OCI-LY7 (cell line): ENCODE results near the gene ZNF771. TPM values are rescaled to one million over a fixed set of nuclear protein-coding genes. Genes with fewer than 3 reads are reported as not detected.

Experiments
- BruUV-seq: library from RNA; stranded (reverse); fragments of 400-500 nt; replicated peaks from 2 replicates; lab custom pipeline; 2021; lab: Mats Ljungman, UMichigan
- CTCF ChIA-PET: fragments of 300-600 bp; sonication (Branson Sonifier 250); formaldehyde crosslinking; loops from one replicate; lab custom pipeline; 2022; ENCODE audit warnings: antibody characterized with exemption; ENCODE audit not compliant: unreplicated experiment; lab: Charles Lee
- POLR2A ChIA-PET: fragments of 300-600 bp; sonication (Branson Sonifier 250); formaldehyde crosslinking; loops from one replicate; lab custom pipeline; 2022; ENCODE audit warnings: antibody characterized with exemption; lab: Charles Lee
- DNase-seq: peaks from one replicate; pipeline ENCODE4 v3.0.0-alpha.2; 2015; ENCODE audit warnings: low spot score
- H2AFZ ChIP-seq: fragments of 200-600 bp; sonication (generic), shearing (Covaris generic); 2 replicates; pipeline ENCODE4 v1.6.1; 2014; ENCODE audit warnings: mild to moderate bottlenecking, antibody characterized with exemption, low read length, moderate library complexity
- H3K27ac ChIP-seq: fragments of 200-600 bp; sonication (generic); 2 replicates; pipeline ENCODE4 v1.5.1; 2014; ENCODE audit warnings: mixed run types, low read depth, mild to moderate bottlenecking, moderate library complexity, low read length, inconsistent platforms; ENCODE audit not compliant: poor library complexity, severe bottlenecking
- H3K36me3 ChIP-seq: fragments of 200-600 bp; sonication (generic); 2 replicates; pipeline ENCODE4 v1.6.1; 2014; ENCODE audit warnings: mild to moderate bottlenecking, antibody characterized with exemption, low read length, moderate library complexity, mixed read lengths; ENCODE audit not compliant: insufficient read depth
- H3K4me1 ChIP-seq: fragments of 200-600 bp; sonication (generic); 2 replicates; pipeline ENCODE4 v1.5.1; 2014; ENCODE audit warnings: mild to moderate bottlenecking, low read length; ENCODE audit not compliant: insufficient read depth, poor library complexity, severe bottlenecking
- H3K4me2 ChIP-seq: fragments of 200-600 bp; sonication (generic); 2 replicates; pipeline ENCODE4 v1.6.1; 2014; ENCODE audit warnings: mild to moderate bottlenecking, low read length
- H3K4me3 ChIP-seq: fragments of 200-600 bp; sonication (generic); 2 replicates; pipeline ENCODE4 v1.5.1; 2014; ENCODE audit warnings: mild to moderate bottlenecking, low read depth, low read length; ENCODE audit not compliant: poor library complexity, severe bottlenecking
- H3K79me2 ChIP-seq: fragments of 200-600 bp; sonication (generic); 2 replicates; pipeline ENCODE4 v1.6.1; 2016; ENCODE audit warnings: low read depth, mild to moderate bottlenecking, low read length, moderate library complexity, mixed read lengths; ENCODE audit not compliant: insufficient read depth
- H3K9me2 ChIP-seq: fragments of 200-600 bp; sonication (generic); 2 replicates; pipeline ENCODE4 v1.6.1; 2016; ENCODE audit warnings: mild to moderate bottlenecking, low read length, mixed read lengths; ENCODE audit not compliant: insufficient read depth
- H3K9me3 ChIP-seq: fragments of 200-600 bp; sonication (generic); 2 replicates; pipeline ENCODE4 v1.6.1; 2014; ENCODE audit warnings: mild to moderate bottlenecking, mixed run types, low read length, mixed read lengths
- H4K20me1 ChIP-seq: fragments of 200-600 bp; sonication (generic); 2 replicates; pipeline ENCODE4 v1.6.1; 2014; ENCODE audit warnings: mild to moderate bottlenecking, antibody characterized with exemption, low read length, moderate library complexity, mixed read lengths; ENCODE audit not compliant: insufficient read depth
- CTCF ChIP-seq: fragments of 200-600 bp; sonication (generic); conservative IDR thresholded peaks from 2 replicates; pipeline ENCODE4 v1.5.1; 2014; ENCODE audit warnings: mild to moderate bottlenecking, antibody characterized with exemption, low read length, moderate library complexity, mixed read lengths
- EZH2phosphoT487 ChIP-seq: fragments of 200-600 bp; sonication (generic); IDR thresholded peaks from 2 replicates; pipeline ENCODE4 v1.6.1; 2018; ENCODE audit warnings: low read depth, borderline replicate concordance, mild to moderate bottlenecking, mixed run types, antibody characterized with exemption, low read length, moderate library complexity, mixed read lengths
- intact Hi-C: fragments of 100-400 bp; cut with micrococcal nuclease; formaldehyde crosslinking; loops from one replicate; pipeline ENCODE4 v1.10.0; 2022; ENCODE audit not compliant: unreplicated experiment
- total RNA-seq, 2 experiments: library from RNA; depleted of rRNA in 1 of 2; stranded (reverse); fragments of >200 nt in 1 of 2; shearing (Covaris generic) in 1 of 2; gene quantifications; 2 replicates each; pipeline ENCODE4 v1.2.3, GENCODE V29; 2014 to 2022

Gene ZNF771
- total RNA-seq, 2 experiments from 2014 or later = 6.4 to 10.8 TPM

- intact Hi-C loops = loop anchor here (1.0 to 10.0 kb wide), 3 partner anchors 17 to 384 kb away; partner anchors contain the start of genes HIRIP3, INO80E and ZNF48
- peaks cover 21% of the 10 kb centered on the region for H3K36me3 ChIP-seq
- no peak overlapping the region for H2AFZ ChIP-seq
- BruUV-seq = TSS peak; percentile 41
- TF ChIP-seq EZH2phosphoT487 (no peak), CTCF (no peak)
- H3K79me2 ChIP-seq = peaks cover 34% of the 10 kb centered on the region; the same call in 1 of the 2 replicates
- H3K4me1 ChIP-seq = peaks cover 52% of the 10 kb centered on the region
- H3K9me2 ChIP-seq = no peaks in the 10 kb centered on the region
- H4K20me1 ChIP-seq = no peaks in the 10 kb centered on the region
- H3K27ac ChIP-seq = peak overlapping the region; percentile 97
- peak; percentile 99 for DNase-seq
- H3K4me3 ChIP-seq = peak overlapping the region; percentile 74
- ChIA-PET POLR2A (interaction anchor here (0.7 to 2.8 kb wide), 2 partner anchors 7 to 19 kb away, joined by 5 to 10 read pairs; partner anchors contain the start of gene TBC1D10B), CTCF (interaction anchor here (0.6 kb wide), 1 partner anchor 246 kb away, joined by 5 read pairs; no protein-coding TSS in a partner anchor)
- H3K4me2 ChIP-seq = peak overlapping the region; percentile 100
- no peaks in the 10 kb centered on the region for H3K9me3 ChIP-seq
Measured at GRCh38 chr16:30378236-30379157, 28.9 kb upstream of the ZNF771 start.

GRCh38 chr16:30379158-30379783, 28.1 kb upstream of the ZNF771 start:
- DNase-seq = no peak
- Histone ChIP-seq H3K9me2 (no peaks in the 10 kb centered on the region), H3K4me3 (peak overlapping the region; percentile 74), H2AFZ (no peak overlapping the region), H3K9me3 (no peaks in the 10 kb centered on the region), H4K20me1 (no peaks in the 10 kb centered on the region), H3K36me3 (peaks cover 21% of the 10 kb centered on the region), H3K27ac (peak overlapping the region; percentile 97), H3K4me2 (peak overlapping the region; percentile 98), H3K4me1 (peaks cover 52% of the 10 kb centered on the region), H3K79me2 (peaks cover 35% of the 10 kb centered on the region; the same call in 1 of the 2 replicates)
- POLR2A ChIA-PET = interaction anchor here (2.8 kb wide), 1 partner anchor 8 kb away, joined by 10 read pairs; the partner anchor contains the start of gene TBC1D10B
- CTCF ChIA-PET = interaction anchor here (0.6 kb wide), 1 partner anchor 361 kb away, joined by 3 read pairs; no protein-coding TSS in a partner anchor
- no TSS peak for BruUV-seq
- TF ChIP-seq CTCF = no peak
- TF ChIP-seq EZH2phosphoT487 = no peak
- intact Hi-C loops = loop anchor here (2.0 to 10.0 kb wide), 2 partner anchors 30 to 384 kb away; partner anchors contain the start of genes HIRIP3 and INO80E
